Measurements from ENCODE around the gene SESTD1. TPM values are rescaled to one million over a fixed set of nuclear protein-coding genes. Genes with fewer than 3 reads are reported as not detected.
A peak's percentile ranks its signal among the peaks of the same experiment; 100 is the strongest.

The SESTD1 gene
- polyA plus RNA-seq, 2 of the 4 experiments (the other 2 are of a cell fraction): 12.6 to 26.0 TPM

- ChIA-PET CTCF (interaction anchor here (1.1 kb wide), 1 partner anchor 23 kb away, joined by 3 read pairs; no protein-coding TSS in a partner anchor), POLR2A (no interaction called here)
- Histone ChIP-seq H3K9me3 (no peaks in the 10 kb centered on the region), H3K4me1 (peaks cover 28% of the 10 kb centered on the region), H3K27ac (peak overlapping the region in 1 of 2 experiments; percentile 83; a peak in 2 of 6 replicates), H3K4me2 (peak overlapping the region; percentile 97), H3K4me3 (peak overlapping the region; percentile 79)
- no peak for TF ChIP-seq CBX2 (IDR thresholded peaks at IDR 0.05; ENCODE audit: borderline replicate concordance, low read depth)
- TF ChIP-seq GATA3 (IDR thresholded peaks at IDR 0.05; ENCODE audit: borderline replicate concordance): no peak
- TF ChIP-seq EHMT2 (IDR thresholded peaks at IDR 0.05; ENCODE audit: low read depth): no peak
- TF ChIP-seq NFE2L2 (conservative IDR thresholded peaks at IDR 0.05; ENCODE audit: low read length): no peak
- TF ChIP-seq ZSCAN20 (CRISPR knock-in tag; IDR thresholded peaks at IDR 0.05): no peak
- TF ChIP-seq ELK1 (IDR thresholded peaks at IDR 0.05; ENCODE audit: low read depth, low read length): no peak
- TF ChIP-seq POLR2A (IDR thresholded peaks at IDR 0.05; ENCODE audit: low read length): no peak
- no peak for TF ChIP-seq HOXA7 (CRISPR knock-in tag; IDR thresholded peaks at IDR 0.05)
- no peak for TF ChIP-seq HOXB13 (CRISPR knock-in tag; IDR thresholded peaks at IDR 0.05; ENCODE audit: low read depth)
- no peak for TF ChIP-seq ATOH8 (CRISPR knock-in tag; IDR thresholded peaks at IDR 0.05; ENCODE audit: low read depth)
- no peak for TF ChIP-seq RARB (CRISPR knock-in tag; IDR thresholded peaks at IDR 0.05)
- no peak for TF ChIP-seq KDM1A (IDR thresholded peaks at IDR 0.05; ENCODE audit: low read depth)
- TF ChIP-seq CEBPB (IDR thresholded peaks at IDR 0.05): no peak
- no peak for TF ChIP-seq ZC3H11A (IDR thresholded peaks at IDR 0.05)
- no peak for TF ChIP-seq JUNB (IDR thresholded peaks at IDR 0.05)
- TF ChIP-seq ZNF302 (CRISPR knock-in tag; IDR thresholded peaks at IDR 0.05): no peak
- TF ChIP-seq CHD4 (IDR thresholded peaks at IDR 0.05; ENCODE audit: borderline replicate concordance): no peak
- no peak for TF ChIP-seq JUN (IDR thresholded peaks at IDR 0.05)
- no peak for ATAC-seq
- no peak for FAIRE-seq
- DNase-seq (ENCODE audit: low read depth in 1 of 2, low spot score in 1 of 2): peak in 1 of 2 experiments; percentile 9
- WGBS (ENCODE audit: missing lambda C conversion rate): 14% methylated on average over 4 of the region's 4 CpGs
Measured at GRCh38 chr2:179263015-179263414, 1.6 kb downstream of the SESTD1 start.

- Histone ChIP-seq H3K4me1 (peaks cover 21% of the 10 kb centered on the region), H3K4me3 (no peak overlapping the region), H3K27ac (no peak overlapping the region), H3K9me3 (no peaks in the 10 kb centered on the region), H3K4me2 (peak overlapping the region; percentile 97)
- WGBS (ENCODE audit: missing lambda C conversion rate): 87% methylated on average over 3 of the region's 3 CpGs
- no peak for DNase-seq (ENCODE audit: low read depth in 1 of 2, low spot score in 1 of 2)
- TF ChIP-seq MAFK (IDR thresholded peaks at IDR 0.05; ENCODE audit: partially characterized antibody) (peak; percentile 74), ZNF302 (CRISPR knock-in tag; IDR thresholded peaks at IDR 0.05) (no peak)
- POLR2A ChIA-PET: no interaction called here
- FAIRE-seq: no peak
- ATAC-seq: no peak
- CTCF ChIA-PET: interaction anchor here (1.1 kb wide), 1 partner anchor 23 kb away, joined by 3 read pairs; no protein-coding TSS in a partner anchor
Measured at GRCh38 chr2:179262077-179262660, 2.5 kb downstream of the SESTD1 start.

- ATAC-seq (no peak), DNase-seq (ENCODE audit: low read depth in 1 of 2, low spot score in 1 of 2) (no peak), FAIRE-seq (no peak)
- H3K4me3 ChIP-seq: no peak overlapping the region
- 94% methylated on average over 2 of the region's 2 CpGs for WGBS (ENCODE audit: missing lambda C conversion rate)
- no peak overlapping the region for H3K27ac ChIP-seq
- no peak overlapping the region for H3K4me2 ChIP-seq
- POLR2A ChIA-PET: no interaction called here
- CTCF ChIA-PET: no interaction called here
- H3K9me3 ChIP-seq: no peaks in the 10 kb centered on the region
- TF ChIP-seq CEBPB (IDR thresholded peaks at IDR 0.05) (no peak), RARB (CRISPR knock-in tag; IDR thresholded peaks at IDR 0.05) (no peak), CBX8 (IDR thresholded peaks at IDR 0.05) (no peak), JUN (IDR thresholded peaks at IDR 0.05) (no peak), ESRRA (IDR thresholded peaks at IDR 0.05; ENCODE audit: borderline replicate concordance, low read length) (no peak), FOSL2 (IDR thresholded peaks at IDR 0.05) (no peak), FOSL2 (CRISPR knock-in tag; IDR thresholded peaks at IDR 0.05) (no peak), ZC3H11A (IDR thresholded peaks at IDR 0.05) (no peak), KDM1A (IDR thresholded peaks at IDR 0.05; ENCODE audit: low read depth) (no peak)
- peaks cover 21% of the 10 kb centered on the region for H3K4me1 ChIP-seq
Measured at GRCh38 chr2:179261151-179261825, 3.3 kb downstream of the SESTD1 start.
